GM18861 (cell line): ENCODE results near the gene COG5.
A peak's percentile ranks its signal among the peaks of the same experiment; 100 is the strongest.

ENCODE experiments used
- ATAC-seq: cut with Tn5 transposase; IDR thresholded peaks from one replicate; pipeline ENCODE4 v1.9.1; 2021; ENCODE audit not compliant: unreplicated experiment

Gene COG5

DNA sequence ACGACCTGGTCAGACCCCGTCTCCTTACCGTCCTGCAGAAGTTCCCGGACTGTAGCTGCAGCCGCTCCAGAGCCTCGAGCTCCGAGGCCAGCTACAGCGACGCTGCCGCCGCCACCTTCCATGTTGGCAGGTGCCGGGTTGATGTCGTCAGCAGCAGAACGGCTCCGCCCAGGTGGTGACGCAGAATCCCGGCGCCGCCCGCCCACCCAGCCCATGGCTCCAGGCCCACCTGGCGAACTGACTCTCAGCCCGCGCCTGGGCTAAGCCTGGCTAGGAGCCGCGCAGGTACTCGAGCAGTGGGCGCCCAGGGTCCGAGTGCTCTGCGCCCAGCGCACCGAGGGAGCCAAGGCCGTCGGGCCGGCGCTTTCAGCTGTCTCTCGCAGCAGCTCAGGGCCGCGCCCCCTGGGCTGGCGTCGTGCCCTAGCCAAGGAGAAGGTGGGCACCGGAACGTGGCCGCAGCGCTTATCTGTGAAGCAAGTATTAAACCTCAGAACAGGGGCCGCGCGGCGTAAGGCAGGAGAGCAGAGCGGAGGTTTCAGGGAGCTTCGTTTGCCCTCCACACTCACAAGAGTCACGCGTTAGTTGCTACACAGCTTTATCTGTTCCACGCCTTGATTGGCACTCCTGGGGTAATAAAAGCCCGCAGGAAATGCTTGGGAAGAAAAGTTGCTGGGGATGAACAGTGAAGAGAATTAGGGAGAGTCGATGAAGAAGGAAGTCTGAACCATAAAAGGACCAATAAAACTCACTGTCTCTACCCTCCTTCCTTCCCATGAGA is at the start of gene COG5, which contains the start of gene DUS4L:
TSS of gene COG5 (minus strand) at position 146 of the 778 bp plus-strand sequence. CDS start at position 122, 24 bp downstream.
TSS of gene DUS4L (plus strand) at position 197 of the 778 bp plus-strand sequence. CDS start 3,100 bp downstream, outside the sequence.
- ATAC-seq, result peak; percentile 93

DNA sequence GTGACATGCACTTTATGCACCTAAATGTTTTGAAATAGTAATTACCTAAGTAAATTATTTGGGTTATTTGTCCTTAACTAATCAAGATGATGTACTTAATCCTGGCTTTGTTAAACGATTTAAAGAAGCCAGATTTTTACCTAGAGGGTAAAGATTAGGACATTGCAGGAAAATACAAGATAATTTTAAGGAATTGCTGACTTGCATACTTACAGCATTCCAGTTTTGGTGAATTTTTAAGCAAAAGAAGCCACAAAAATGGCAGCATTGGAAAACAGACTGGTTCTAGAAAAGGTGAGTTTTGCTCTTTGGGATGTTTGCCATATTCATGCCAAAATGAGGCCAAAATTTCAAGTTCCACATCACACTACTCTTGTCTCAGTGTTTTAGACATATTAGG is 49.7 kb upstream of the COG5 start:
- ATAC-seq, result no peak

- ATAC-seq, result no peak
Measured at GRCh38 chr7:107610323-107610722, 46.6 kb upstream of the COG5 start.

- ATAC-seq, result no peak
Measured at GRCh38 chr7:107609811-107610261, 46.1 kb upstream of the COG5 start.

GRCh38 chr7:107606303-107606702 is 42.6 kb upstream of the COG5 start:
- no peak for ATAC-seq

DNA sequence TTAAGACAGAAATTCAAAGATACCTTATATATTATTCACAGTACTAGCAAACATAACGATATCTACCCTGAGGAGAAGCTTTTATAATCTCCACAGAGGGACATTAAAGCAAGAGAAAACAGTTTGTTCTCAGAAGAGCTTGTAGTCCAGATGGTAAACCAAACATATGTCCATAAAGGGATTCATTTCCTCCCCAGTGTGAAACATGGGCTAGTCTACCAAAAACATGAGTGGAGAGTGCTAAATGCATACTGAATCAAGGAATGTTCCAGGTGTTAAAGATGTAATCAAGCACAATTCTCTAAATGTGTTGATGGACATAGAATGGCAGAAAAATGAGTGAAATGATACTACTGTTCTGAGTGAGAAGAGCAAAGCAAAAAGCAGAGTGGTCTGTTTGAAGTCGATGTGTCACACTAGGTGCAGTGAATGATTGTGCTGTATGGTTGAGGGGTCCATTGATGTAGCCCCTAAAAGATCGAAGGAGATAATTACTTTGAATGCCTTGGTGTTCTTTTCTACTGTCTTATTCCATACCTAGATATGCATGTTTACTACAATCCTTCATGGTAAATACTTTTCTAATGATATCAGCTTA is 41.6 kb upstream of the COG5 start:
- no peak for ATAC-seq

DNA sequence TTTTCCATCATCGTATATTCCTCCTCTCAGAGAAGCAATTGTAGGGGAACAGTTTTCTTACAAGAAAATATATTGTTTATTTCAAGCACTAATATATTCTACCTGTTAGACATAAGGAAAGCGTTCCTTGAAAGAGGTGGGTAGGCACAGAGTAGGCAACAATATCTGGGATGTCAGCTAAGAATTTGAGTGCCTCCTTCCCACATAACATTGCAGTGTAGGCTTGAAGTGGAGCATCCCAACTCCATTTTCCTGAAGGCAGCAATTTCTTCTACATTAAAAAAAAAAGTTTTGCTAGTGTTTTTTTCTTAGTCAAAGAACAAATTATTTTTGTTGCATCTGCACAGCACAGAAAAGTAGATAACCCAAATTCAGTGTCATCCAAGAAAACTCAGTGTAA is 37.1 kb upstream of the COG5 start:
- no peak for ATAC-seq

DNA sequence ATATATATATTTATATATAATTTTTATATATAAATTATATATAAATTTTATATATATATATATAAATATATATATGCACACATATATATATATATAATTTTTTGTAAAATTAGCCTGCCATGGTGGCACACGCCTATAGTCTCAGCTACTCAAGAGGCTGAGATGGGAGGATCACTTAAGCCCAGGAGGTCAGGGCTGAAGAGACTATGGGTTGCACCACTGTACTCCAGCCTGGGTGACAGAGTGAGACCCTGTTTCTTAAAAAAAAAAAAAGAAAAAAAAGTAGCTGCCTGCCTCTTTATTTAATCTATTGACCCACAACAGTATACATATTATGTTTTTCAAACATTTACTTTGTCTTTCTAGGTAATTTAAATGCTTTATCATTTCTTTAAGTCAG is 35.5 kb upstream of the COG5 start:
- ATAC-seq, result no peak

DNA sequence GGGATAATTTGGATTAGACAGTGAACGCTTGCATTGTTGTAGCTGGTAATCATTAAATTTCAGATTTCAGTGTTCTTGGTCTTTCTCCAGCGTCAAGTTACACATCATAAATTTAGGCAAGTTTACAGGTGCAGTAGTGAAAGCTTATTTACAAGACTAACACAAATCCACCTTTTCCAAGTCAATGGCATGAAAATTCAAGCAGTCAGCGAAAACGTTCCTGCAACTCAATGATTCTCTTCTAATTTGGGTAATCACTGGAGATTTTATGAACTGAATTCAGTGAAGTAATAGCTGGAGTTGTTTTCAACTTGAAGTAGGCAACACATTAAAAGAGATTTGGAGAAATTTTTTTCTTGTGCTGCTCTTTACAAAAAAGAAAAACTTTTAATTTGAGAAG is 34.2 kb upstream of the COG5 start:
- ATAC-seq, result no peak

DNA sequence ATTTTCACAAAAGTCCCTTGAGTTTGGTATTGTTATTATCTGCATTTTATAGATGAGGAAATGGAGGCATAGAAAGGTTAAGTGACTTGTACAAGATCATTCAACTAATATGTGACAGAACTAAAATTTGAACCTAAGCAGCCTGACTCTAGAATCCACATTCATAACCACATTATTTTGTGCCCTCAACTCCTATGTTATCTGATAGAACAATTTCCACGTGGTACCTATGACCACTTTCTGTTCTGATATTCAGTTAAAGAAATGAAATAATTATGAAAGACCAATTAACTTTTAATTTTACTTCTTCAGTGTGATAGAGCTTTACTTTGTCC is 33.8 kb upstream of the COG5 start:
- no peak for ATAC-seq

DNA sequence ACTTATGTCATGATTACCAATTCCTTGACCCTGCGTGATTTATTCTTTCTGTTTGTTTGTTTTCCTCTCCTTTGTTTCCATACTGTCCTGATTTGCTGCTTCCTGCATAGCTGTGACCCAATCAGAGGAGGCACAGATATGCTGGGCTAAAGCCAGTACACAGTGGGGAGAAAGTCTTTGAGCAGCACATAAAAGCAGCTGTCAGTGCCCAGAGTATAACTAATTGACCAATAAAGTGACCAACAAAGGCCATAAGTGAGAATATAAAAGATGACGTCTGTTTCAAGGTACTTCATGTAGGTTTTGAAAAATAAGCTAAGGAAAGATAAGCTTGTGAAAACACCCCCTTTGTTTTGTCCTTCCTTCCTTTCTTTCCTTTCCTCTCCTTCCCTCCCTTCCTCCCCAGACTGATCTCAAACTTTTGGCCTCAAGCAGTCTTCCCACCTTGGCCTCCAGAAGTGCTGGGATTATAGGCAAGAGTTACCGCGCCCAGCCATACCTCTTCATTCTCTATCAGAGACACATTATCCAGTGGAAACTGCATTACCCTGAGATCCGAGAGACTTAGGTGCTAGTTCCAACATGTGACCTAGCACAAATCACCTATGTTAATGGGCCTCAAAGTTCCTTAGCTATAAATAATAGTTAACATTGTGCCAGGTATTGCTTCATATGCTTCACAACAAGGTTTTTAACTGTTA is 33.3 kb upstream of the COG5 start:
- no peak for ATAC-seq

- no peak for ATAC-seq
Measured at GRCh38 chr7:107594961-107595737, 31.4 kb upstream of the COG5 start.

DNA sequence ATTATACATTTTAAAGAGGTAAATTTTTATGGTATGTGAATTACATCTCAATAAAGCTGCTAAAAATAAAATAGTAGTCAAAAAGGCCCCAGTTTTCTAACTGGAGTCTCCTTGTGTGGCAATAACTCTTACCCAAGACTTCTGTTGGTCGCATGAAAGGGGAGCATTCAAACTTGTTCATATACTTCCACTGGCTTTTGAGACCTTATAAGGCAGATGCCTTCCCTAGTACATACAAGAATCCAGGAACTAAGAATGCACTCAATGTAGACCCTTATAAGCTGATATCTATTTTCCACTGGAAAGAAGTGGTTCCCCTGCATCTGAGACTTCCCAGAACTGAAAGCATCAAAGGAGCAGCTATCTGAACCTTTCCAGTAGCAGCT is 29.3 kb upstream of the COG5 start:
- ATAC-seq, result no peak

- no peak for ATAC-seq
Measured at GRCh38 chr7:107592361-107593024, 28.8 kb upstream of the COG5 start.

DNA sequence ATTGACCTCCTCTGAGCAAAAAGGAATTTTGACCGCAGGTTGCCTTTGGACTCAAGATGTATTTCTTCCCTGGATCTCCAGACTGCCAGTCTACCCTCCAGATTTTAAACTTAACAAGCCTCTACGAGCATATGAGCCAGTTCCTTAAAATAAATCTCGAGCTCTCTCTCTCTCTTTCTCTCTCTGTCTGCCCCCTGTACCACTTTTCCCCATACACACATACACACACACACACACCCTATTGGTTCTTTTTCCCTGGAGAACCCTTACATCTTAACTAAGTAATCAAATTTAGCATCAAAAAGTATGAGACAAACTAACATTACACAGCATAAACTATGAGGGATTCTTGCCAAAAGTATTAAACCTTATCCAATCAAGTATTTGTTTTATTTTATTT is 27.7 kb upstream of the COG5 start:
- ATAC-seq, result no peak

DNA sequence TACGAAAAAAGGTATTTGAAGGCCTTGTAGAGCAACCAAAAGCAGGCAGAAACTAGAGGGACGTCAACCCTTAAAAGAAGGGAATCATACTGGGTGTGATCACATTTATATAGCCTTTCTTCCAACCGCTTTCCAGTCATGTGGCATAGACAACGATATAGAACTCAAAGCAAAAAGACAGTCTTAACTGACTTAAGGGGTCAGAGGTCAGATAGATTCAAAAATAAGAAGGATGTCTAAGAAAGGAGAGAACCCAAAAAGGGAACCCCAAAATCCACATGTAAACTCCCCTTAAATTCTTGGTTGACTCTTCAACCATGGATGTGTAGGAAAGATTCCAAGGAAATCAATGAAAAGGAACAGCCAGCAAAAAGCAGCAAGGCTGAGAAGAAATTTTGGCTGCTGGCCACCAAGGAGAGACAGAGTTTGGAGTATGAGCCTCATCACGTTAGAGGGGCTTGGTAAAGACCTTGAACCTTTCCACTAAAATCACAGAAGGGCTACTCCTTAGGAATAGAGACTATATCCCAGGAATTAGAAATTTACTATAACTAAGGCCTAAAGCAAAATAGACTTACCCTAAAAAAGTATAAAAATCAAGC is 24.9 kb upstream of the COG5 start:
- no peak for ATAC-seq

DNA sequence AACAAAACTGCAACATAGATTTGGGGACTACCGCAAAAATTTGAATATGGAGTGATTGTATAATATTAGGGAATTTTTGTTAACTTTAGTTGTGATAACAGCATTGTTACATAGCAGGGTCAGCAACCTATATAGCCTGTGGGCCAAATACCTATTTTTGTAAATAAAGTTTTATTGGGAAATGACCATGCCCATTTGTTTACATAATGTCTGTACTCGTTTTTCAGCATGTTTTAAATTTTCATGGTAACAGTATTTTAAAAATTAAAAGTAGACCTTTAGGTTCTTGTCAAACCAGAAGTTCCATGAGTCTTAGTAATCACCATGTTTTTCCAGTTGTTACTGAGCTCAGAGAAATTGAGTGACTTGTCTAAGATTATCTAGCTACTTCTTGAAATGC is 21.0 kb upstream of the COG5 start:
- ATAC-seq, result no peak

DNA sequence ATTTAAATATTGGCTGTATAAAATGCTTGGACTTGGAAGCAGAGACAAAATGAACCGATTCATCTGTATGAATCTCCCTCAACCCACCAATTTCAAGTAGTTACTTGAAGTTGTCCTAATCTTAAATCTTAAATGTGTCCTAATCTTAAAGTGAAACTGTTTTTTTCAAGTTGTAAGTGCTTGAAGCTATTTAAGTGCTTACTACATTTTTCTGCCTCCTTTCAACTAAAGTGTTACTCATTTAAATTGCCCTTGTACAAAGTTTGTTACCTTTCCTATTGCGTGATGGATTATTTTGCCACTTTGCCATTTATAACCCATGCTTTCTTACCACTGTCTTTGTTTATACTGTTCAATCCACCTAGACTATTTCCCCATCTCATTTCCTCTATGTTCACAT is 19.2 kb upstream of the COG5 start:
- ATAC-seq, result no peak

DNA sequence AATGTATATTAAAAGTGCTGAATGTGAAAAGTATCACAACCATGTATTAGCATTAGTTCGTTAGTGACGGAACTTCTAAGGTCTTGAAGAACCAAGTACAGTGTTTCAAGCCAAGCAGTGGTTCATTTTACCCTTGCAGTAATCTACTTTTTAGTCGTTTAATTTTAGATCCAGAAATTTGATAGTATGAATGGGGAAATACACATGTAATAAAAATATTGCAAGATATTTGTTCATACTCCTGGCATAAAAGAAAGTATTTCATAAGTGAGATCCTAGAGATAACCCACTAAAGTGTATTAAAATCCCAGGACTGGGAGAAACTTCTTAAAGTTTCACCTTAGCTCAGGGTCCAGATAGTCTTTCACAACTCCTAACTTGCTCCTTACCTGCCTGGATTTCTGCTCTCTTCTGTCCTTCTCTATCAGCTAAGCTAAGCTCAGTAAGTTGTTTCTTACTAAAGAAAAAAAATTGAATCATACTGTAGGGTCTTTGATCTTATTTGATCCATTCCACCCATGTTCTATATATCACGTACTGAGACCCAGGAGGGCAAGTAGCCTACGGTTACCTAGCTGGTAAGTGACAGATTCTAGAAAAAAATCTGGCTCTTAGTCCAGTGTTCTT is 17.8 kb upstream of the COG5 start:
- no peak for ATAC-seq
